C4-2B (cell line): ENCODE data around the gene SUN1.

Source experiments
- H3K27ac ChIP-seq: fragments of 450-650 bp; 2 replicates; pipeline ENCODE4 v1.5.1; 2017
- ZFX ChIP-seq: fragments of 450-650 bp; IDR thresholded peaks from 2 replicates; pipeline ENCODE4 v1.6.1; 2017
- TF ChIP-seq, protein P1 (sequence below): fragments of 450-650 bp; conservative IDR thresholded peaks from 2 replicates; pipeline ENCODE4 v1.5.1; 2017; ENCODE audit warnings: mild to moderate bottlenecking

SUN1 gene

DNA sequence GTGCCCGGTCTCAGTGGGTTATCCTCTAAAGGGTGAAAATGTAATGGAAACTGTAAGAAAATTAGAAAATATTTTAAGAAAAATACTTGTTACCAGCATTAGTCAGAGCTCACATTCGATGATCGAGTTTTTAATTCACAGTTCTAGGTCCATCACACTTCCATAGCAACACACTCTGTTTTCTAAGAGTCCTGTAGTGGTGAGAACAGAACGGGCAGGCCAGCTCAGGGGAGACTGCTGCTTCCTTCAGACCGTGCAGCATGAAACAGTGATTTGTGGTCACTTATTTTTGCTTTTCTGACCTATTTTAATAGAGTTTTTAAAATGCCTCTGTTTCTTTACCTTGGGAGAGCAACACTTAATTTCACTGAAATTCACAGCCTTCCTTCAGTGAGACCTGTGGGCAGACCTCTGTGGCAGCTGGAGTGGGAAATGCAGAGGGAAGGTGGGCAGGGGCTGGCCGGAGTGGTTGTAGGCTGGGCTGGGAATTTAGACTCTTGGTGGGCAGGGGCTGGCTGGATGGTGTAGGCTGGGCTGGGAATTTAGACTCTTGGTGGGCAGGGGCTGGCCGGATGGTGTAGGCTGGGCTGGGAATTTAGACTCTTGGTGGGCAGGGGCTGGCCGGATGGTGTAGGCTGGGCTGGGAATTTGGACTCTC is 1.5 kb downstream of the SUN1 start:
- no peak overlapping the region for H3K27ac ChIP-seq
- TF ChIP-seq, protein P1, sequence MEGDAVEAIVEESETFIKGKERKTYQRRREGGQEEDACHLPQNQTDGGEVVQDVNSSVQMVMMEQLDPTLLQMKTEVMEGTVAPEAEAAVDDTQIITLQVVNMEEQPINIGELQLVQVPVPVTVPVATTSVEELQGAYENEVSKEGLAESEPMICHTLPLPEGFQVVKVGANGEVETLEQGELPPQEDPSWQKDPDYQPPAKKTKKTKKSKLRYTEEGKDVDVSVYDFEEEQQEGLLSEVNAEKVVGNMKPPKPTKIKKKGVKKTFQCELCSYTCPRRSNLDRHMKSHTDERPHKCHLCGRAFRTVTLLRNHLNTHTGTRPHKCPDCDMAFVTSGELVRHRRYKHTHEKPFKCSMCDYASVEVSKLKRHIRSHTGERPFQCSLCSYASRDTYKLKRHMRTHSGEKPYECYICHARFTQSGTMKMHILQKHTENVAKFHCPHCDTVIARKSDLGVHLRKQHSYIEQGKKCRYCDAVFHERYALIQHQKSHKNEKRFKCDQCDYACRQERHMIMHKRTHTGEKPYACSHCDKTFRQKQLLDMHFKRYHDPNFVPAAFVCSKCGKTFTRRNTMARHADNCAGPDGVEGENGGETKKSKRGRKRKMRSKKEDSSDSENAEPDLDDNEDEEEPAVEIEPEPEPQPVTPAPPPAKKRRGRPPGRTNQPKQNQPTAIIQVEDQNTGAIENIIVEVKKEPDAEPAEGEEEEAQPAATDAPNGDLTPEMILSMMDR = no peak
- TF ChIP-seq ZFX = no peak

- no peak overlapping the region for H3K27ac ChIP-seq
Observed at GRCh38 chr7:834277-834676, 2.0 kb downstream of the SUN1 start.

GRCh38 chr7:835021-835420 is 2.7 kb downstream of the SUN1 start:
- TF ChIP-seq ZFX = no peak
- TF ChIP-seq, protein P1 = no peak
- H3K27ac ChIP-seq = no peak overlapping the region

More at GRCh38 chr7:834277-834676, 2.0 kb downstream of the SUN1 start:
- TF ChIP-seq ZFX = no peak
- TF ChIP-seq, protein P1 = no peak

GRCh38 chr7:835485-836401 is 3.5 kb downstream of the SUN1 start:
- no peak for TF ChIP-seq ZFX
- TF ChIP-seq, protein P1 = no peak
- H3K27ac ChIP-seq = no peak overlapping the region

GRCh38 chr7:836429-836828 is 4.2 kb downstream of the SUN1 start:
- TF ChIP-seq, protein P1 = no peak; the same call in 1 of the 2 replicates
- no peak for TF ChIP-seq ZFX
- H3K27ac ChIP-seq = no peak overlapping the region

DNA sequence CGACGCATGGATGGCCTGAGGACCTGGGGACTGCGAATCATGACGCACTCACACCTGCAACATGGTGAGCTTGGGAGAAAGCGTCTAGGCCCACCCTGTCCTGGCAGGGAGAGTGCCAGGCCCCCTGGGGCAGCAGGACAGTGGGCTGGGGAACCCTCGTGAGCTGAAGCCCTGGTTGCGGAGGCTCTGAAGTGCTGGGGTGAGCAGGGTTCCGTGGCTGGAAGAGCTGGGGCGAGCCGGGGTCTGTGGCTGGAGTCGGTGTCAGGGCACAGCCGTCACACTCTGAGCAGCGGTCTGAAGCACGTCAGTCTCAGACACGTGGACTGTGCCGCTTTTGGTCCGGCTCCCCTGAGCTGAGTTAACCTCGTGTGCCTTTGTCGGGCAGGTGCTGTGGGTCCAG is 4.7 kb downstream of the SUN1 start:
- no peak overlapping the region for H3K27ac ChIP-seq
- TF ChIP-seq ZFX = no peak
- TF ChIP-seq, protein P1 = no peak

GRCh38 chr7:840001-840600 is 7.8 kb downstream of the SUN1 start:
- no peak overlapping the region for H3K27ac ChIP-seq
- TF ChIP-seq, protein P1 = no peak
- TF ChIP-seq ZFX = no peak
